DMS 273 (cell line): ENCODE results near the gene RAB40A.

Experiments used
- DNase-seq: peaks from one replicate; lab custom pipeline; 2025; ENCODE audit not compliant: unreplicated experiment; lab: John Stamatoyannopoulos, UW

The RAB40A gene

GRCh38 chrX:103519389-103519788 is at the start of gene RAB40A:
Gene RAB40A (minus strand): TSS chrX:103519489. CDS start chrX:103500756, 18,733 bp downstream.
- no peak for DNase-seq

- DNase-seq = no peak
Observed at GRCh38 chrX:103565752-103566151, 46.5 kb upstream of the RAB40A start.

- no peak for DNase-seq
Observed at GRCh38 chrX:103565197-103565596, 45.9 kb upstream of the RAB40A start.

- DNase-seq = no peak
Observed at GRCh38 chrX:103562801-103563200, 43.5 kb upstream of the RAB40A start.

GRCh38 chrX:103560256-103560655 is 41.0 kb upstream of the RAB40A start:
- DNase-seq = no peak

- no peak for DNase-seq
Observed at GRCh38 chrX:103556963-103557612, 37.8 kb upstream of the RAB40A start.

- DNase-seq = no peak
Observed at GRCh38 chrX:103554687-103555424, 35.6 kb upstream of the RAB40A start.

- no peak for DNase-seq
Observed at GRCh38 chrX:103552236-103552635, 32.9 kb upstream of the RAB40A start.

GRCh38 chrX:103550415-103551051 is 31.2 kb upstream of the RAB40A start:
- no peak for DNase-seq

- no peak for DNase-seq
Observed at GRCh38 chrX:103549916-103550315, 30.6 kb upstream of the RAB40A start.

- no peak for DNase-seq
Observed at GRCh38 chrX:103540145-103540544, 20.9 kb upstream of the RAB40A start.

- no peak for DNase-seq
Observed at GRCh38 chrX:103539695-103540094, 20.4 kb upstream of the RAB40A start.

GRCh38 chrX:103538728-103539127 is 19.4 kb upstream of the RAB40A start:
- DNase-seq = no peak

- no peak for DNase-seq
Observed at GRCh38 chrX:103537871-103538387, 18.6 kb upstream of the RAB40A start.

- DNase-seq = no peak
Observed at GRCh38 chrX:103536732-103537131, 17.4 kb upstream of the RAB40A start.

- no peak for DNase-seq
Observed at GRCh38 chrX:103536071-103536470, 16.8 kb upstream of the RAB40A start.

GRCh38 chrX:103535206-103535605 is 15.9 kb upstream of the RAB40A start:
- no peak for DNase-seq

- peak; percentile 88 for DNase-seq
Observed at GRCh38 chrX:103533511-103534216, 14.4 kb upstream of the RAB40A start.

- DNase-seq = no peak
Observed at GRCh38 chrX:103531002-103531401, 11.7 kb upstream of the RAB40A start.

GRCh38 chrX:103530545-103530944 is 11.3 kb upstream of the RAB40A start:
- no peak for DNase-seq

- DNase-seq = no peak
Observed at GRCh38 chrX:103529550-103529949, 10.3 kb upstream of the RAB40A start.
